ENCODE results near the gene DKK3. TPM values are rescaled to one million over a fixed set of nuclear protein-coding genes. Genes with fewer than 3 reads are reported as not detected.
A peak's percentile ranks its signal among the peaks of the same experiment; 100 is the strongest.

Gene DKK3
- total RNA-seq, 3 donors from 2014 or later (not counting 1 experiment from before 2014, with no cell fraction given): 0.16 to 0.70 TPM; not detected in 1

DNA sequence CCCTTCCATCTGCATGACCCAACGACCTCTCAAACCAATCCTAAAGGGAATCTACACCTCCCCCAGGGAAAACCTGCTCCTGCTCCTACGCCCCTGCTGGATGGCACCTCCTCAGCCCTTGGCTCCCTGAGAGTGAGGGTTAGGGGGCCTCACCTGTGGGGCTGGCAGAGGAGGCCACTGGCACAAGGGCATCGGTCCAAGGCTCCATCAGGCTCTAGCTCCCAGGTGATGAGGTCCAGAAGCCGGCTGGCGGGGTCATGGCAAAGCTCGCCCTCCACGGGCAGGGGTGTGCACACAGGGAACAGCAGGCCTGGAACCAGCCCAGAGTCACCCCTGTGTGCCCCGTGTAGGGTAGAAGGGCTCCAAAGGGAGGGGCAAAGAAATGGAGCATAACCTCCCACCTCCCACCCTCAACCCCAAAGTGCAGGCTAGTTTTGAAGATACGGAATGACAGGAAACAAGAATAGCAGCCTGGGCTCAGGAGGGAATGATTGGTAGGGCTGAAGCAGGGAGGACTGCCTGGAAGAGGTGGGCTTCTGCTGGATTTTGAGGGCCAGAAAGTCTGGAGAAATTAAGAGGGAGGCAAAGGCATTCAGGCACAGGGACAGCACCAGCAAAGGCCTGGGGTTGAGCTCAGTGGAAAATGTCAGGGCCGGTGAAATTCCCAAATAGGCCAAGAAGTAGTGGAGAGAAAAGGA is 42.6 kb downstream of the DKK3 start:
- peak overlapping the region in 1 of 2 donors; percentile 38 for H3K27ac Mint-ChIP-seq
- no peak overlapping the region for H3K27ac ChIP-seq (ENCODE audit: low read length)
- H3K27me3 Mint-ChIP-seq (ENCODE audit: low read depth in 2 of 2): peaks cover 0 to 5% of the 10 kb centered on the region in 2 donors
- H3K9me3 Mint-ChIP-seq: no peaks in the 10 kb centered on the region
- TF ChIP-seq CTCF (IDR thresholded peaks at IDR 0.05): no peak
- intact Hi-C loops (cut with micrococcal nuclease): loop anchor here (5.0 kb wide), 1 partner anchor 169 kb away; no protein-coding TSS in a partner anchor
- H3K4me3 ChIP-seq (ENCODE audit: low read length): no peak overlapping the region
- H3K36me3 ChIP-seq (ENCODE audit: control insufficient read depth, insufficient read depth, low read length): no peaks in the 10 kb centered on the region
- peaks cover 13 to 20% of the 10 kb centered on the region in 2 donors for H3K4me1 Mint-ChIP-seq
- H3K4me3 Mint-ChIP-seq: no peak overlapping the region
- peaks cover 8% of the 10 kb centered on the region for H3K4me1 ChIP-seq (ENCODE audit: control insufficient read depth, insufficient read depth, low read length)
- ATAC-seq: no peak
- no peak for DNase-seq
- WGBS (ENCODE audit: insufficient coverage): 93% methylated on average over 9 of the region's 10 CpGs
- H3K9me3 ChIP-seq (ENCODE audit: control insufficient read depth, insufficient read depth, low read length): no peaks in the 10 kb centered on the region
- H3K36me3 Mint-ChIP-seq: no peaks in the 10 kb centered on the region
- H3K27me3 ChIP-seq (ENCODE audit: control insufficient read depth, insufficient read depth, low read length): no peaks in the 10 kb centered on the region

DNA sequence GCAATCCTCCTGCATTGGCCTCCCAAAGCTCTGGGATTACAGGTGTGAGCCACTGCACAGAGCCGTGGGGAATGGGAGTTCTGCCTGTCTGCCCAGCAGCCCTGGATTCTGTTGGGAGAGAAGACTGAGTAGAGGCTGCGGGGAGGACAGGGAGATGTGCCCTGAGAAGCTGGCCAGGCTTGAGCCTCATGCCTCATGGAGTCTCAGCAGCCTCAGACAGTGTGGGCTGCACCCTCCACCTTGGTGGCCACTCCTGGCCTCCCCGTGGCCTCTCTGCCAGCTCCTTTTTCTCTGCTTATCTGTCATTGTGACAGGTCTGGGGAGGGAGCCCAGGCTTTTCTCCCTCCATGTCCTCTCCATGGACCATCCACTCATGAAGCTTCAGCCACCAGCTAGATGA is 43.2 kb downstream of the DKK3 start:
- intact Hi-C loops (cut with micrococcal nuclease): loop anchor here (5.0 kb wide), 1 partner anchor 168 kb away; no protein-coding TSS in a partner anchor
- no peak for TF ChIP-seq CTCF (IDR thresholded peaks at IDR 0.05)
- Mint-ChIP-seq H3K9me3 (no peaks in the 10 kb centered on the region), H3K4me3 (no peak overlapping the region), H3K4me1 (peaks cover 19 to 26% of the 10 kb centered on the region in 2 donors), H3K27me3 (ENCODE audit: low read depth in 2 of 2) (peaks cover 0 to 5% of the 10 kb centered on the region in 2 donors), H3K27ac (no peak overlapping the region), H3K36me3 (no peaks in the 10 kb centered on the region)
- H3K4me3 ChIP-seq (ENCODE audit: low read length): no peak overlapping the region
- H3K27me3 ChIP-seq (ENCODE audit: control insufficient read depth, insufficient read depth, low read length): no peaks in the 10 kb centered on the region
- H3K36me3 ChIP-seq (ENCODE audit: control insufficient read depth, insufficient read depth, low read length): no peaks in the 10 kb centered on the region
- ATAC-seq (no peak), DNase-seq (no peak)
- H3K9me3 ChIP-seq (ENCODE audit: control insufficient read depth, insufficient read depth, low read length): no peaks in the 10 kb centered on the region
- 87% methylated on average over 3 of the region's 3 CpGs for WGBS (ENCODE audit: insufficient coverage)
- no peak overlapping the region for H3K27ac ChIP-seq (ENCODE audit: low read length)
- peaks cover 15% of the 10 kb centered on the region for H3K4me1 ChIP-seq (ENCODE audit: control insufficient read depth, insufficient read depth, low read length)

GRCh38 chr11:11964774-11965150 is 43.7 kb downstream of the DKK3 start:
- Mint-ChIP-seq H3K4me1 (peaks cover 23 to 31% of the 10 kb centered on the region in 2 donors), H3K36me3 (no peaks in the 10 kb centered on the region), H3K9me3 (no peaks in the 10 kb centered on the region), H3K27me3 (ENCODE audit: low read depth in 2 of 2) (peaks cover 0 to 5% of the 10 kb centered on the region in 2 donors), H3K4me3 (no peak overlapping the region), H3K27ac (no peak overlapping the region)
- WGBS (ENCODE audit: insufficient coverage): 98% methylated on average over 4 of the region's 5 CpGs
- H3K27ac ChIP-seq (ENCODE audit: low read length): no peak overlapping the region
- no peaks in the 10 kb centered on the region for H3K36me3 ChIP-seq (ENCODE audit: control insufficient read depth, insufficient read depth, low read length)
- H3K4me1 ChIP-seq (ENCODE audit: control insufficient read depth, insufficient read depth, low read length): peaks cover 18% of the 10 kb centered on the region
- H3K9me3 ChIP-seq (ENCODE audit: control insufficient read depth, insufficient read depth, low read length): no peaks in the 10 kb centered on the region
- ATAC-seq: no peak
- H3K27me3 ChIP-seq (ENCODE audit: control insufficient read depth, insufficient read depth, low read length): no peaks in the 10 kb centered on the region
- intact Hi-C loops (cut with micrococcal nuclease): loop anchor here (5.0 kb wide), 1 partner anchor 167 kb away; no protein-coding TSS in a partner anchor
- TF ChIP-seq CTCF (IDR thresholded peaks at IDR 0.05): no peak
- DNase-seq: no peak
- no peak overlapping the region for H3K4me3 ChIP-seq (ENCODE audit: low read length)
